ENCODE measurements around the gene COPE.
A peak's percentile ranks its signal among the peaks of the same experiment; 100 is the strongest.
"Not testable (repeated sequence)": the region's sequence is repeated elsewhere in the genome, so short reads cannot be mapped to it uniquely, and the experiment has no call there.

COPE gene

DNA sequence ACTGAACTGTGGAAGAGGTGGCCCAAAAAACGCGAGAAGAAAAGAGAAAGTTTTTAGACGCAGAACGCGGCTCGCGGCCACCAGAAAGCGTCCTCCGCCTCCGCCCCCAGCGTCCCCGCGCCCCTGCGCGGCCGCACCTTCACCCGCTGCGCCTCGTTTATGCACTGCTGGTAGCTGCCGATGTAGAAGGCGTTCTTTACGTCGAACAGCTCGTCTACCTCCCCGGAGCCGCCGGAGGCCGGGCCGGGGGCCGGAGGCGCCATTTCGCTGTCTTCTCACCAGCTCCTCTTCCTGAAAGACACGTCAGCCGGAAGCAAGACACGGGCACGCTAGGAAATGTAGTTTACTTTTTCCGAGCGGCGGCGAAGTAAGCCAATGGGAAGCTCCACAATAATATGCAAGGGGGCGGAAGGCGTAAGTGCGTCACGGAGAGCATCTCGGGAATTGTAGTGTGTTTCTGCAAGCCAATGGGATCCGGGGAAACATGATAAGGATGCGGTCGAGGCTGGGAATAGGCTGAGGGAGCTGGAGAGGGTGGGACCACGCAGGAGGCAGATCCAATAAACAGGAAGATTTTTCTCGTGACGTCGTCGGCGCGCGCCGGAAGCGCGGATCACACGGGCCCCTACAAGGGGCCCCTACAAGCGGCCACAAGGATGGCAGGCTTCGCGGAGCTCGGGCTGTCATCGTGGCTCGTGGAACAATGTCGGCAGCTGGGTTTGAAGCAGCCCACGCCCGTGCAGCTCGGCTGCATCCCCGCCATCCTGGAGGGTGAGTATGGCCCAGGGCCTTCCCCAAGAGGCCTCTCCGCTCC, at the start of gene COPE, which contains the start of gene DDX49:
Gene COPE, minus strand, starts transcription at position 302 of the 814 bp plus-strand sequence. Its CDS starts 39 bp downstream, at position 263.
Gene DDX49, plus strand, starts transcription at position 630 of the 814 bp plus-strand sequence. Its CDS starts 27 bp downstream, at position 657.
- DNase-seq, result peak; percentile 98
- in situ Hi-C loops (cut with HindIII; ENCODE audit: low pct_ligation_motif_present, low pct_unique_long_range_greater_than_20kb, low sequenced_read_pairs), result no loop called here

GRCh38 chr19:18967358-18968146, 48.4 kb upstream of the COPE start:
- in situ Hi-C loops (cut with HindIII; ENCODE audit: low pct_ligation_motif_present, low pct_unique_long_range_greater_than_20kb, low sequenced_read_pairs), result no loop called here
- DNase-seq, result peak; percentile 24

- in situ Hi-C loops (cut with HindIII; ENCODE audit: low pct_ligation_motif_present, low pct_unique_long_range_greater_than_20kb, low sequenced_read_pairs), result no loop called here
- no peak for DNase-seq
Measured at GRCh38 chr19:18966307-18966706, 47.1 kb upstream of the COPE start.

DNA sequence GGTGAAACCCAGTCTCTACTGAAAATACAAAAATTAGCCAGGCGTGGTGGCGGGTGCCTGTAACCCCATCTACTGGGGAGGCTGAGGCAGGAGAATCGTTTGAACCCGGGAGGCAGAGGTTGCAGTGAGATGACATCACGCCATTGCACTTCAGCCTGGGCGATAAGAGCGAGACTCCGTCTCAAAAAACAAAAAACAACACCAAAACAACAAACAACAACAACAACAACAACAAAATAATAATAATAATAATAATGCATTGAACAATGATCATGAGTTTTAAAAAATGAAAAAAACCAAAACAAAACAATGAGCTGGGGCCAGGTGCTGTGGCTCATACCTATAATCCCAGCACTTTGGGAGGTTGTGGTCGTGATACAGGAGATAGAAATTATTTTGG, 44.9 kb upstream of the COPE start:
- no peak for DNase-seq
- in situ Hi-C loops (cut with HindIII; ENCODE audit: low pct_ligation_motif_present, low pct_unique_long_range_greater_than_20kb, low sequenced_read_pairs), result no loop called here

DNA sequence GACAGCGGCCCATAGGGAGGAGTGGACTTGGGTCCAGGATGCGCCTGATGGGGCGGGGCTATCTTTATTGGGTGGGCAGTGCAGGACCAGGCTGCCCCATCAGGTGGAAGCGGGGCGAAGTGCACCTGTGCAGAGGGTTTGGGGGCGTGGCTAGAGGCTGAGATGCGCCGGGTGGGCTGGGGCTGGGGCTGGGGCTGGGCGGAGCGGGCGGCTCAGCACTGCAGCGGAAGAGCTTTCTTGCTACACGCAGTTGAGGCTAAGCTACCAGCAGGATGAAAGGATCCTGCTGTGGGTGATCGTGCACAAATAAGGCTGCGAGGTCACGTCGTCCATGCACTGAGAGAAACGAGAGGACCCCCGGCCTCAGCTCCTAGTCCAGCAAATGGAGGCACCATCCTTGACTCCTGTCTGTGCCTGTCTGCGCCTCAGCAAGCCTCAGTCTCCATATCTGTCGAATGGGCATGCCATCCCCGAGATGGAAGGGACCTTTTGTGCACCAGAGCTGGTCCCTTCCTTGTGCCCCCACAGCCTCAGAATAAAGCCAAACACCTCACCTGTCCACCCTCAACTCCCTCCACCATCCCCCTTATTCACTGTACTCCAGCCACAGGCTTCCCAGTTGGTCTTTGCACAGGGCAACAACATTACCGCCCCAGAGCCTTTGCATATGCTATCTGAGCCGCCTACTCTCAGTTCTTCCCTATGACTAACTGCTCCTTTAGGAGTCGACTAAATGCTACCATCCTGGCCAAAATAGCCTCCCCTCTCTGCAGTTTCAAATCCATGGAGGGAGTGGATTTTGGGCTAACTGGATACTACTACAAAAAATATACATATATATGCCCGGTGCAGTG, 42.8 kb upstream of the COPE start:
- in situ Hi-C loops (cut with HindIII; ENCODE audit: low pct_ligation_motif_present, low pct_unique_long_range_greater_than_20kb, low sequenced_read_pairs), result no loop called here
- DNase-seq, result no peak

DNA sequence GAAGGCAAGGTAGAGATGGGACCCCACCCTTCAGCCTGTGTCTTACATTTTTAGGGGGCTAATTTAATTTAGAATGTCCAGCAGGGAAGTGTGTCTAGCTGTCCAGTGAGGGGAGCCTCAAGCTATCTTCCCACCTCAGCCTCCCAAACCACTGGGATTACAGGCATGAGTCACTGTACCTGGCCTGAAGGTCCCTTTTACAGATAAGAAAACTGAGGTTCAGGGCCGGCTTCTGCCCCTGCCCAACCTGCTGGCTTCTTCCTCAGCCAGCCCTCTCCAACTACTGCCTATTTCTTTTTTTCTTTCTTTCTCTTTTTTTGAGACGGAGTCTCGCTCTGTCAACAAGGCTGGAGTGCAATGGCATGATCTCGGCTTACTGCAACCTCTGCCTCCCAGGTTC, 41.2 kb upstream of the COPE start:
- in situ Hi-C loops (cut with HindIII; ENCODE audit: low pct_ligation_motif_present, low pct_unique_long_range_greater_than_20kb, low sequenced_read_pairs), result no loop called here

DNA sequence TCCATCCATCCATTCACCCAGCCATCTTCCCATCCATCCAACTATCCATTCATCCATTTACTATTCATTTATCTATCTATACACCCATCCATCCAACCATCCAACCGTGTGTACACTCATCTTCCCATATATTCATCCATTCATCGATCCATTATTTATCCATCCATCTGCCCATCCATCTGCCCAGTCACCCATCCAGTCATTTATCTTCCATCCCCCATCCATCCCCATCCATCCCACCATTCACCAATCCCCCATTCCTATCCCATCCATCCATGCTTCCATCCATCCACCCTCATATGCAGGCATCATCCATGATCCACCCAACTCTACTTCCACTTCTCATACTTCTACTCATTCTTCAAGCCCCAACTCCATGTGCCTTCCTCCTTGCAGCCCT, 35.9 kb upstream of the COPE start:
- no peak for DNase-seq
- in situ Hi-C loops (cut with HindIII; ENCODE audit: low pct_ligation_motif_present, low pct_unique_long_range_greater_than_20kb, low sequenced_read_pairs), result no loop called here

More for the DNA sequence above, 41.2 kb upstream of the COPE start:
- no peak for DNase-seq

DNA sequence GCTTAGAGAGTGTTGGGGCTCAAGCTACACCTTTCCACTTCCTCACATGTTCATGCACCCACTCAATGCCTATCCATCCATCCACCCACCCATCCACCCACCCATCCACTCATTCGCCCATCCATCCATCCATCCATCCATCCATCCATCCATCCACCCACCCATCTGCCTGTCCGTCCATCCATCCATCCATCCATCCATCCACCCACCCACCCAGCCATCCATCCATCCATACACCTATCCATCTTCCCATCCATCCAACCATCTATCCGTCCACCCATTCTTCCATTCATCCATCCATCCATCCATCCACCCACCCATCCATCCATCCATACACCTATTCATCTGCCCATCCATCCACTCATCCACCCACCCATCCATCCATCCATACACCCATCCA, 34.9 kb upstream of the COPE start:
- DNase-seq, result no peak
- in situ Hi-C loops (cut with HindIII; ENCODE audit: low pct_ligation_motif_present, low pct_unique_long_range_greater_than_20kb, low sequenced_read_pairs), result no loop called here

- in situ Hi-C loops (cut with HindIII; ENCODE audit: low pct_ligation_motif_present, low pct_unique_long_range_greater_than_20kb, low sequenced_read_pairs); DNase-seq: not testable (repeated sequence)
Measured at GRCh38 chr19:18952364-18953003, 33.3 kb upstream of the COPE start.

DNA sequence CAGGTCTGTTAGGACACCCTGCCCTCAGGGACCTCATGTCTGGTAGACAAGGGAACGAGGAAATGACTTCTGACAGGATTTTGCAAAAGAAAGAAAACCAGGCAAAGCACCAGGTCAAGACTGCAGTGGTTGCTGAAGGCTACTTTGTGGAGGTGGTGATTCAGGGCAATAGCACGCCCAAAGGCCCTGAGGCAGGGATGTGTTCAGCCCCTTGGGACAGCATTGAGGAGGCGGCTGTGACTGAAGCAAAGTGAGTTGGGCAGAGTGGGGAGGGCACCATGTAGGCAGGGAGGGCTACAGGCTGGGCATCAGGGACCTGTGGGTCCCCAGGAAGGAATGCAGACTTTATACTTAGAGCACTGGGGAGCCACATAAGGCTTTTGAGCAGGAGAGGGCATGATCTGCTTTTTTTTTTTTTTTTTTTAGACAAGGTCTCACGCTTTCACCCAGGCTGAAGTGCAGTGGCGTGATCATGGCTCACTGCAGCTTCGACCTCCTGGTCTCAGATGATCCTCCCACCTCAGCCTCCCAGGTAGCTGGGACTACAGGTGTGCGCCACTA, 32.6 kb upstream of the COPE start:
- no peak for DNase-seq
- in situ Hi-C loops (cut with HindIII; ENCODE audit: low pct_ligation_motif_present, low pct_unique_long_range_greater_than_20kb, low sequenced_read_pairs), result no loop called here

GRCh38 chr19:18949858-18950257, 30.7 kb upstream of the COPE start:
- no peak for DNase-seq
- in situ Hi-C loops (cut with HindIII; ENCODE audit: low pct_ligation_motif_present, low pct_unique_long_range_greater_than_20kb, low sequenced_read_pairs), result no loop called here

DNA sequence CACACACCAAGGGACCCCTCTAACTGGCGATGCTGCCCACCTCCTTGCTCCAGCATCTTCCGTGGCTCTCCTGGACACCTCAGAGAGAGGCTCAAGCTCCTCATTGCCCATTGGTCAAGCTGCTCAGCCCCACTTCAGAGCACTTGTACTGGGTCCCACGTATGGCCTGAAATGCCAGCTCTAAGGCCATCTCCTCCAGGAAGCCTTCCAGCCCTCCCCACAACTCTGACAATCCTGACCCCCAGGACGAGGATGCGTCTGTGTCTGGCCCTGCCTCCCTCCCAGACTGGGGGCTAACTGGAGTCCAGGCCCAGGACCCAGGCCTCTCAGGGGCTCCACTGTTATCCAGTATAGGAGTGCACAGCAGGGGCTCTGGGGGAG, 29.8 kb upstream of the COPE start:
- in situ Hi-C loops (cut with HindIII; ENCODE audit: low pct_ligation_motif_present, low pct_unique_long_range_greater_than_20kb, low sequenced_read_pairs), result no loop called here
- no peak for DNase-seq

DNA sequence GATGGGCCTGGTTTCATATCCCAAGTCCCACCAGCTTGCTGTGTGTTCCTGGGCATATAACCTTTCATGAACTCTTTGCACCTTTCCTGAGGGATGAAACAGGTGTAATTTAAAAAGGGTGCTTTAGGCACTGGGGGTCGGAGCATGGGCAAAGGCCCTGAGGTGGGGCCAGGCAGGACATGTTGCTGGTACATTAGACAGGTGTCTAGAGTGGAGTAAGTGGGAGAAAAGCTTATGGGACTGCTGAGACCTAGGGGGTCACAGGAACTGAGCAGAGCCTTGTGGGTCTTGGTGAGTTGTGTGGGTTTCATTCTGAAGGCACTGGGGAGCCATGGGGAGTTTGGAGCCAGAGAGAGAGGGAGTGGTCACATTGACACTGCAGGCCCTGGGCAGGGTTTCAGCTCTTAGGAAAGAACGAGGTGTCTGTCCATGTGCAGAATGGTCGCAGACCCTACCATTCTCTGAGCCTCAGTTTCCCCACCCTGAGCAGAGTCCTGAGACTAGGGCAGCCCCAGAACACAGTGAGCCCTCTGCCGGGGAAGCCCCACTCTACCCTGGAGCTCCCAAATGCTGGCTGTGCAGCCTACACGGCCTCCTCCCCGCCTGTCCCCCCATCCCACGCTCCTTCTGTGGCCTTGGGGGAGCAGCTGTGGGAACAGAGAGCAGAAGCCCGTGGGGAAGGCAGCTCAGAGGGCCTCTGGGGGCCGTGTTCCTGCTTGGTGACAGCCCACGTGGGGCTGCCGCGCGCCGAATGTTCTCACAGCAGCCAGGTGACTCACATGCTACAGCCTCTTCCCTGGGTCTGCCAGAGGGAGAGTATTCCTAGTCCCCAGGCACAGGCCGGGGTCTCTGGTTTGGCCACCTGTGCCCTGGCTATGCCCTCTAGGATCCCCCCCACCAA, 29.1 kb upstream of the COPE start:
- in situ Hi-C loops (cut with HindIII; ENCODE audit: low pct_ligation_motif_present, low pct_unique_long_range_greater_than_20kb, low sequenced_read_pairs), result no loop called here
- DNase-seq, result no peak

- in situ Hi-C loops (cut with HindIII; ENCODE audit: low pct_ligation_motif_present, low pct_unique_long_range_greater_than_20kb, low sequenced_read_pairs), result no loop called here
- no peak for DNase-seq
Measured at GRCh38 chr19:18946918-18947317, 27.7 kb upstream of the COPE start.

GRCh38 chr19:18946335-18946734, 27.1 kb upstream of the COPE start:
- in situ Hi-C loops (cut with HindIII; ENCODE audit: low pct_ligation_motif_present, low pct_unique_long_range_greater_than_20kb, low sequenced_read_pairs), result no loop called here
- DNase-seq, result no peak

DNA sequence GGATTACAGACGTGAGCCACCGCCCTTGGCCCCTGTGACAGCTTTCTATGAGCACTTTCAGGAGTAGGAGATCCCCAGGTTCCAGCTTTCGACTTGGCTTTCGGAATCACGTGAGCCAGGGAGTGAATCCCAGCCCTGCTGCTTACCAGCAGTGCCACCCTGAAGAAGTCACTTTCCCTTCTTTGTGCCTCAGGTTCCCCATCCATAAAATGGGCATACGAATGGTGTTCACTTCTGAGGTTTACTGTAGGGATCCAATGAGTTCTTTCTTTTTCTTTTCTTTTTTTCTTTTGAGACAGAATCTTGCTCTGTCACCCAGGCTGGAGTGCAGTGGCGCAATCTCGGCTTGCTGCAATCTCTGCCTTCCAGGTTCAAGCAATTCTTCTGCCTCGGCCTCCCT, 26.1 kb upstream of the COPE start:
- DNase-seq, result no peak
- in situ Hi-C loops (cut with HindIII; ENCODE audit: low pct_ligation_motif_present, low pct_unique_long_range_greater_than_20kb, low sequenced_read_pairs), result no loop called here

DNA sequence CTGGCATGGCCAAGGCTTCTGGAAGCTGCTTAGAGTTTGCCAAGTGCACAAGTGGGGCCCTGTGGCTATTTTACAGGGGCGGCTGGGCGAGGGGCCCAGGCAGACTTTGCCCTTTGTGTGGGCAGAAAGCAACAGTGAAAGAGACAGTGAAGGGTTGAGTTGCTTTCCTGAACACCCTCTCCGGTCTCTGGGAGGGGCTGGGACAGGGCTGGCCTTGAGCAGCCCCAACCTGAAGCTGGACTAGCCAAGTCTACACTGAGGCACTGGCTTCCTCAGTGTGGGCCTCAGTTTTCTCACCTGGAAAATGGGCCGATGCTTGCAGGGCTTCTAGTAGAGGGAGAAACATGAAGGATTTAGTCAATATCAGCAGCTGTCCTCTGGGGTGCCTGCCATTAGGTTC, 24.3 kb upstream of the COPE start:
- DNase-seq, result no peak
- in situ Hi-C loops (cut with HindIII; ENCODE audit: low pct_ligation_motif_present, low pct_unique_long_range_greater_than_20kb, low sequenced_read_pairs), result no loop called here

All from ACHN (cell line).